HG03039 (cell line): Measurements from ENCODE around the gene AMPD1.

Experiments
- ATAC-seq: cut with Tn5 transposase; IDR thresholded peaks from one replicate; pipeline ENCODE4 v1.9.1; 2021; ENCODE audit warnings: mild to moderate bottlenecking, moderate library complexity; ENCODE audit not compliant: unreplicated experiment

The AMPD1 gene

GRCh38 chr1:114648503-114648902 is 46.8 kb downstream of the AMPD1 start:
- ATAC-seq, result no peak

GRCh38 chr1:114641377-114641776 is 54.0 kb downstream of the AMPD1 start:
- ATAC-seq, result no peak

GRCh38 chr1:114638910-114639309 is 56.4 kb downstream of the AMPD1 start:
- no peak for ATAC-seq

- ATAC-seq, result no peak
These were observed 62.9 kb downstream of the AMPD1 start for GRCh38 chr1:114632427-114632826.

GRCh38 chr1:114627107-114627506 is 68.2 kb downstream of the AMPD1 start:
- no peak for ATAC-seq

GRCh38 chr1:114623364-114623763 is 72.0 kb downstream of the AMPD1 start:
- ATAC-seq, result no peak
